K562 (cell line): ENCODE data around the gene CYP51A1. TPM values are rescaled to one million over a fixed set of nuclear protein-coding genes. Genes with fewer than 3 reads are reported as not detected.
A peak's percentile ranks its signal among the peaks of the same experiment; 100 is the strongest.

Source experiments
- CBX3 ChIP-seq, 2 experiments: IDR thresholded peaks; 1 replicate in 1 of 2; 2 replicates in 1 of 2; pipeline ENCODE4 v1.6.1; 2012; ENCODE audit warnings: inconsistent platforms in 2 of 2, low read length in 2 of 2, borderline replicate concordance in 1 of 2, control low read depth in 1 of 2
- CBX8 ChIP-seq: fragments of 200-600 bp; sonication (generic); IDR thresholded peaks from 2 replicates; pipeline ENCODE4 v1.6.1; 2012; ENCODE audit warnings: borderline replicate concordance, mixed run types, low read depth, mild to moderate bottlenecking, moderate library complexity, mixed read lengths, low read length, control low read depth, inconsistent platforms; ENCODE audit not compliant: poor library complexity, severe bottlenecking; ENCODE audit errors: extremely low read depth
- CCNT2 ChIP-seq: IDR thresholded peaks from 2 replicates; pipeline ENCODE4 v1.6.1; 2011; ENCODE audit warnings: borderline replicate concordance, low read depth, mild to moderate bottlenecking, moderate library complexity, mixed read lengths, low read length; ENCODE audit not compliant: insufficient read length; ENCODE audit errors: extremely low read depth
- HMG20B ChIP-seq: fragments of 250-450 bp; sonication (Bioruptor Pico); IDR thresholded peaks from 2 replicates; pipeline ENCODE4 v1.5.0; 2021; ENCODE audit warnings: mild to moderate bottlenecking
- KDM1A ChIP-seq, 2 experiments: fragments of 450-650 bp; IDR thresholded peaks; 2 replicates each; pipeline ENCODE4 v1.6.1; 2016; ENCODE audit warnings: mild to moderate bottlenecking in 2 of 2
- KLF16 ChIP-seq: IDR thresholded peaks from 2 replicates; pipeline ENCODE4 v1.6.1; 2016; ENCODE audit warnings: antibody characterized with exemption
- MTA3 ChIP-seq: fragments of 450-650 bp; formaldehyde crosslinking; IDR thresholded peaks from 2 replicates; pipeline ENCODE4 v1.6.1; 2017; ENCODE audit warnings: mild to moderate bottlenecking, borderline replicate concordance
- NCOA2 ChIP-seq, 2 experiments: fragments of 450-650 bp; IDR thresholded peaks; 2 replicates each; pipeline ENCODE4 v1.6.1; 2018; ENCODE audit warnings: mild to moderate bottlenecking in 2 of 2, moderate library complexity in 1 of 2; ENCODE audit not compliant: partially characterized antibody in 2 of 2
- NCOR1 ChIP-seq: fragments of 450-650 bp; IDR thresholded peaks from 2 replicates; pipeline ENCODE4 v1.6.1; 2016; ENCODE audit warnings: mild to moderate bottlenecking, moderate library complexity
- POLR2AphosphoS2 ChIP-seq: IDR thresholded peaks from 2 replicates; pipeline ENCODE4 v1.6.1; 2012; ENCODE audit warnings: low read length, improper control_type of control experiment
- POLR2B ChIP-seq: fragments of 450-650 bp; IDR thresholded peaks from 2 replicates; pipeline ENCODE4 v1.6.1; 2018; ENCODE audit warnings: low read depth; ENCODE audit not compliant: partially characterized antibody
- RNF2 ChIP-seq: sonication (generic); IDR thresholded peaks from 2 replicates; pipeline ENCODE4 v1.6.1; 2016
- SMARCA4 ChIP-seq: fragments of 450-650 bp; IDR thresholded peaks from 2 replicates; pipeline ENCODE4 v1.6.1; 2016
- TAL1 ChIP-seq: fragments of 450-650 bp; IDR thresholded peaks from 2 replicates; pipeline ENCODE4 v1.6.1; 2016; ENCODE audit warnings: mild to moderate bottlenecking
- WHSC1 ChIP-seq: IDR thresholded peaks from one replicate; pipeline ENCODE4 v1.6.1; 2012; ENCODE audit warnings: low read length, control low read depth, inconsistent platforms
- ZBED1 ChIP-seq: IDR thresholded peaks from 2 replicates; pipeline ENCODE4 v1.6.1; 2014
- ZFX ChIP-seq: sonication (generic); formaldehyde crosslinking; IDR thresholded peaks from 2 replicates; pipeline ENCODE4 v1.8.0; 2022; ENCODE audit warnings: mild to moderate bottlenecking, missing genetic modification reagents, moderate library complexity
- ZNF165 ChIP-seq: fragments of 250-450 bp; sonication (Bioruptor Pico); IDR thresholded peaks from 2 replicates; pipeline ENCODE4 v1.4.0; 2020; ENCODE audit warnings: borderline replicate concordance
- ZNF23 ChIP-seq: fragments of 250-450 bp; sonication (Bioruptor Pico); IDR thresholded peaks from 2 replicates; pipeline ENCODE4 v1.4.0; 2020; ENCODE audit warnings: mild to moderate bottlenecking
- ZNF253 ChIP-seq: fragments of 250-450 bp; sonication (Bioruptor Pico); conservative IDR thresholded peaks from 2 replicates; pipeline ENCODE4 v1.6.1; 2021; ENCODE audit warnings: mild to moderate bottlenecking
- ZNF263 ChIP-seq: sonication (generic); formaldehyde crosslinking; IDR thresholded peaks from 2 replicates; pipeline ENCODE4 v1.8.0; 2022; ENCODE audit warnings: mild to moderate bottlenecking, missing genetic modification reagents, borderline replicate concordance
- ZNF384 ChIP-seq: IDR thresholded peaks from 2 replicates; pipeline ENCODE4 v1.6.1; 2012; ENCODE audit warnings: low read depth, low read length, improper control_type of control experiment
- ZNF561 ChIP-seq: fragments of 450-650 bp; formaldehyde crosslinking; conservative IDR thresholded peaks from 2 replicates; pipeline ENCODE4 v1.4.0; 2020; ENCODE audit warnings: mild to moderate bottlenecking, moderate library complexity
- ZNF699 ChIP-seq: fragments of 250-450 bp; sonication (Bioruptor Pico); IDR thresholded peaks from 2 replicates; pipeline ENCODE4 v1.8.0; 2021; ENCODE audit warnings: mild to moderate bottlenecking, moderate library complexity; ENCODE audit not compliant: insufficient replicate concordance
- polyA plus RNA-seq, 8 experiments: library from polyadenylated mRNA; depleted of rRNA in 4 of 8; stranded (reverse) in 5 of 8; unstranded in 3 of 8; fragments of >200 nt; fragmentation: Nextera tagmentation in 2 of 8; fragmentation: Illumina TruSeq in 1 of 8; extraction: Ambion mirVana in 2 of 8; extraction: Trizol in 1 of 8; gene quantifications; 2 replicates each; pipeline versions ENCODE4 v1.2.1 to v1.2.3, GENCODE V29; 2011 to 2014; ENCODE audit warnings: inconsistent platforms in 1 of 8, missing spikeins in 1 of 8
- total RNA-seq, 7 experiments: library from RNA; depleted of rRNA in 6 of 7; stranded (reverse); fragments of >200 nt in 6 of 7; fragmentation: Illumina TruSeq in 2 of 7; extraction: Trizol in 2 of 7; gene quantifications; 2 replicates each; pipeline versions ENCODE4 v1.2.1 to v1.2.3, GENCODE V29; 2011 to 2021; ENCODE audit warnings: low replicate concordance in 1 of 7
- TF ChIP-seq, protein P1 (sequence below): IDR thresholded peaks from 2 replicates; pipeline ENCODE4 v1.6.1; 2011; ENCODE audit not compliant: insufficient read length; ENCODE audit errors: extremely low read depth
- TF ChIP-seq, protein P2 (sequence below): fragments of 150-350 bp; IDR thresholded peaks from 2 replicates; pipeline ENCODE4 v1.6.1; 2014; ENCODE audit warnings: low read depth, mild to moderate bottlenecking, low read length, borderline replicate concordance

Gene CYP51A1
- total and polyA plus RNA-seq, 9 of the 15 experiments (the other 6 are each of a cell fraction or from before 2014, with no cell fraction given), result 35.4 to 151 (median 80.3) TPM

DNA sequence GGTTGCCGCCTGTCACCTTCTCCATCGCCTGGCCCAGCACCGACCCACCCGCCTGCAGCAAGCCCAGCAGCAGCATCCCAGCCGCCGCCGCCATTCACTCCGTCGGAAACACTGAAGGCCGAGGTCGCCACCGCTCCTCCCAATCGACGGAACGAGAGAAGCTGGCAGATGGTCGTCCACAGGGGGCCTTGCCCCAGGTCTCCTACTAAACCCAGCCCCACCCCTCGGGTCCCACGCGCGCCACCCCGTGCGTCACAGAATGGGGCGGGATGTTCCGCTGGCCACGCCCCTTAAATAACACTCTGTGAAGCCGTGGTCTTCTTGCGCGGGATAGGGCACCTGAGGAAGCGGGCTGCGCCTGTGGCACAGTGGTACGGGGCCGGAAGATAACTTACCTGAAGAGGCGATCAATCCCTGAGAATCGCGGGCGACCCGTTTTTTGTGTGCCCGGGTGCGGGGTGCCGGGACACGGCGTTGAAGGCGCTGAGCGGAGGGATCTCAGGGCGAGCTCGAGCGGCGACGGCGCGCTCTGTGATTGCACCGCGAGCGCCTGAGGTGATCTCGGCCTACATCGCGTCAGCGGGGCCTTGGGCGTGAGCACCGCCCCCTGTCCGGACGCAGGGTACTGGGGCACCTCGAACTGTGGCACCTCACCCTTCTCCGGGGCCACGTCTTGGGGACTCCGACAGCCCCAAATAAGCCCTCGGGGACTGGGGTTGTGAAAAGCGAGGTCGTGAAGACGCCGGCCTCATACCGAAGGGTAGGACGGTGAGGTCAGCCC lies at the start of gene CYP51A1 (continued):
- TF ChIP-seq, protein P1, sequence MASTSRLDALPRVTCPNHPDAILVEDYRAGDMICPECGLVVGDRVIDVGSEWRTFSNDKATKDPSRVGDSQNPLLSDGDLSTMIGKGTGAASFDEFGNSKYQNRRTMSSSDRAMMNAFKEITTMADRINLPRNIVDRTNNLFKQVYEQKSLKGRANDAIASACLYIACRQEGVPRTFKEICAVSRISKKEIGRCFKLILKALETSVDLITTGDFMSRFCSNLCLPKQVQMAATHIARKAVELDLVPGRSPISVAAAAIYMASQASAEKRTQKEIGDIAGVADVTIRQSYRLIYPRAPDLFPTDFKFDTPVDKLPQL, result no peak
- TF ChIP-seq ZNF699 (CRISPR knock-in tag) (no peak), SMARCA4 (no peak), ZNF263 (CRISPR knock-in tag) (no peak), ZNF165 (CRISPR knock-in tag) (no peak), ZNF23 (CRISPR knock-in tag) (no peak), CCNT2 (peak; percentile 95), TAL1 (peak; percentile 21), CBX3 (IDR thresholded peaks at IDR 0.05; ENCODE audit: borderline replicate concordance in 1 of 2, low read length in 2 of 2) (peak in 1 of 2 experiments; percentile 86; a peak in 2 of 3 replicates), ZNF253 (0 out of 2 replicates have a peak, but pooled peaks have one; percentile 3), WHSC1 (no peak), ZBED1 (no peak; the same call in 1 of the 2 replicates), ZNF384 (no peak), HMG20B (CRISPR knock-in tag) (no peak), KLF16 (no peak), MTA3 (peak; percentile 96), CBX8 (no peak), ZFX (CRISPR knock-in tag) (peak; percentile 100), POLR2B (peak; percentile 89), POLR2AphosphoS2 (no peak), KDM1A (IDR thresholded peaks at IDR 0.05) (peak; percentile 49 to 56; a peak in 2 of 4 replicates), RNF2 (peak; percentile 72; the same call in 1 of the 2 replicates), NCOA2 (IDR thresholded peaks at IDR 0.05; ENCODE audit: partially characterized antibody in 2 of 2) (no peak), NCOR1 (peak; percentile 60), ZNF561 (CRISPR knock-in tag) (no peak)
- TF ChIP-seq, protein P2, sequence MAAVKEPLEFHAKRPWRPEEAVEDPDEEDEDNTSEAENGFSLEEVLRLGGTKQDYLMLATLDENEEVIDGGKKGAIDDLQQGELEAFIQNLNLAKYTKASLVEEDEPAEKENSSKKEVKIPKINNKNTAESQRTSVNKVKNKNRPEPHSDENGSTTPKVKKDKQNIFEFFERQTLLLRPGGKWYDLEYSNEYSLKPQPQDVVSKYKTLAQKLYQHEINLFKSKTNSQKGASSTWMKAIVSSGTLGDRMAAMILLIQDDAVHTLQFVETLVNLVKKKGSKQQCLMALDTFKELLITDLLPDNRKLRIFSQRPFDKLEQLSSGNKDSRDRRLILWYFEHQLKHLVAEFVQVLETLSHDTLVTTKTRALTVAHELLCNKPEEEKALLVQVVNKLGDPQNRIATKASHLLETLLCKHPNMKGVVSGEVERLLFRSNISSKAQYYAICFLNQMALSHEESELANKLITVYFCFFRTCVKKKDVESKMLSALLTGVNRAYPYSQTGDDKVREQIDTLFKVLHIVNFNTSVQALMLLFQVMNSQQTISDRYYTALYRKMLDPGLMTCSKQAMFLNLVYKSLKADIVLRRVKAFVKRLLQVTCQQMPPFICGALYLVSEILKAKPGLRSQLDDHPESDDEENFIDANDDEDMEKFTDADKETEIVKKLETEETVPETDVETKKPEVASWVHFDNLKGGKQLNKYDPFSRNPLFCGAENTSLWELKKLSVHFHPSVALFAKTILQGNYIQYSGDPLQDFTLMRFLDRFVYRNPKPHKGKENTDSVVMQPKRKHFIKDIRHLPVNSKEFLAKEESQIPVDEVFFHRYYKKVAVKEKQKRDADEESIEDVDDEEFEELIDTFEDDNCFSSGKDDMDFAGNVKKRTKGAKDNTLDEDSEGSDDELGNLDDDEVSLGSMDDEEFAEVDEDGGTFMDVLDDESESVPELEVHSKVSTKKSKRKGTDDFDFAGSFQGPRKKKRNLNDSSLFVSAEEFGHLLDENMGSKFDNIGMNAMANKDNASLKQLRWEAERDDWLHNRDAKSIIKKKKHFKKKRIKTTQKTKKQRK, result no peak
